H1 (cell line): ENCODE data around the gene IDH2. TPM values are rescaled to one million over a fixed set of nuclear protein-coding genes. Genes with fewer than 3 reads are reported as not detected.
A peak's percentile ranks its signal among the peaks of the same experiment; 100 is the strongest.

ENCODE experiments used
- CTCF ChIA-PET: fragments of 300-600 bp; sonication (Branson Sonifier 250); formaldehyde crosslinking; loops from one replicate; lab custom pipeline; 2021; ENCODE audit not compliant: partially characterized antibody; lab: Charles Lee
- POLR2A ChIA-PET: fragments of 300-600 bp; sonication (Branson Sonifier 250); formaldehyde crosslinking; loops from one replicate; lab custom pipeline; 2021; ENCODE audit warnings: inconsistent platforms; ENCODE audit not compliant: partially characterized antibody; lab: Charles Lee
- DNase-seq, 2 experiments: peaks; one replicate each; pipeline versions ENCODE4 v3.0.0 to v3.0.0-alpha.2; 2010 to 2022; ENCODE audit warnings: low spot score in 2 of 2, low read depth in 1 of 2, mixed read lengths in 1 of 2
- FAIRE-seq: peaks from 2 replicates; lab custom pipeline; 2011; peaks lifted over from hg19 to GRCh38; lab: Jason Lieb, UNC
- H2AFZ ChIP-seq: 2 replicates; pipeline ENCODE4 v1.8.1; 2012; ENCODE audit warnings: low read length, inconsistent platforms
- H2AK5ac ChIP-seq: 2 replicates; pipeline ENCODE4 v1.6.1; 2013; ENCODE audit warnings: low read depth, low read length
- H2BK120ac ChIP-seq: replicated peaks from 2 replicates; pipeline ENCODE3; 2013; ENCODE audit warnings: low read depth, low read length, inconsistent platforms
- H2BK12ac ChIP-seq: 2 replicates; pipeline ENCODE4 v1.6.1; 2013; ENCODE audit warnings: low read depth, low read length
- H2BK15ac ChIP-seq: 2 replicates; pipeline ENCODE4 v1.6.1; 2013; ENCODE audit warnings: low read length
- H2BK20ac ChIP-seq: 2 replicates; pipeline ENCODE4 v1.6.1; 2013; ENCODE audit warnings: low read length
- H2BK5ac ChIP-seq: 2 replicates; pipeline ENCODE4 v1.6.1; 2013; ENCODE audit warnings: low read depth, low read length
- H3K14ac ChIP-seq: 2 replicates; pipeline ENCODE4 v1.6.1; 2013; ENCODE audit warnings: inconsistent platforms; ENCODE audit not compliant: insufficient read length
- H3K18ac ChIP-seq: 2 replicates; pipeline ENCODE4 v1.6.1; 2013; ENCODE audit warnings: low read length; ENCODE audit errors: extremely low read depth
- H3K23ac ChIP-seq: 2 replicates; pipeline ENCODE4 v1.6.1; 2013; ENCODE audit warnings: inconsistent platforms; ENCODE audit not compliant: insufficient read length
- H3K23me2 ChIP-seq: 2 replicates; pipeline ENCODE4 v1.6.1; 2013; ENCODE audit warnings: low read depth, low read length
- H3K27ac ChIP-seq: 2 replicates; pipeline ENCODE4 v1.6.1; 2011; ENCODE audit warnings: low read depth, low read length, inconsistent platforms
- H3K27me3 ChIP-seq, 4 experiments: replicated peaks in 1 of 4; 1 replicate in 1 of 4; 2 replicates in 3 of 4; pipeline versions ENCODE4 v1.6.1 to v1.8.1; 2011 to 2013; ENCODE audit warnings: low read length in 3 of 4, mild to moderate bottlenecking in 3 of 4, inconsistent platforms in 2 of 4, mixed read lengths in 2 of 4, moderate library complexity in 1 of 4; ENCODE audit not compliant: control insufficient read depth in 3 of 4, insufficient read depth in 3 of 4; ENCODE audit errors: extremely low read depth in 1 of 4
- H3K36me3 ChIP-seq, 4 experiments: 2 replicates each; pipeline versions ENCODE4 v1.6.1 to v1.8.1; 2011 to 2013; ENCODE audit warnings: mild to moderate bottlenecking in 4 of 4, low read length in 3 of 4, moderate library complexity in 2 of 4, control low read depth in 1 of 4, inconsistent platforms in 1 of 4; ENCODE audit not compliant: insufficient read depth in 4 of 4, control insufficient read depth in 2 of 4
- H3K4ac ChIP-seq: replicated peaks from 2 replicates; pipeline ENCODE3; 2013; ENCODE audit warnings: low read length, low read depth, mixed read lengths, inconsistent platforms; ENCODE audit not compliant: insufficient read length
- H3K4me1 ChIP-seq, 4 experiments: replicated peaks in 1 of 4; 1 replicate in 1 of 4; 2 replicates in 3 of 4; pipeline versions ENCODE4 v1.6.1 to v1.8.1; 2011 to 2013; ENCODE audit warnings: low read length in 3 of 4, inconsistent platforms in 2 of 4, mixed read lengths in 1 of 4; ENCODE audit not compliant: insufficient read depth in 4 of 4, control insufficient read depth in 3 of 4
- H3K4me2 ChIP-seq, 2 experiments: 2 replicates each; pipeline versions ENCODE4 v1.6.1 to v1.8.1; 2011 to 2013; ENCODE audit warnings: low read depth in 2 of 2, low read length in 2 of 2, control low read depth in 1 of 2, inconsistent platforms in 1 of 2, mild to moderate bottlenecking in 1 of 2; ENCODE audit not compliant: insufficient read depth in 1 of 2
- H3K4me3 ChIP-seq, 4 experiments: fragments of 200-600, 300-600 bp in 1 of 4; sonication (generic), shearing (Covaris generic), sonication (Bioruptor Twin) in 1 of 4; 2 replicates each; pipeline versions ENCODE4 v1.5.1 to v1.8.1; 2011 to 2016; ENCODE audit warnings: low read length in 4 of 4, low read depth in 3 of 4, control low read depth in 2 of 4, inconsistent platforms in 2 of 4, mild to moderate bottlenecking in 2 of 4, mixed read lengths in 1 of 4, moderate library complexity in 1 of 4; ENCODE audit not compliant: insufficient read depth in 2 of 4; ENCODE audit errors: extremely low read depth in 1 of 4
- H3K56ac ChIP-seq: replicated peaks from 2 replicates; pipeline ENCODE3; 2013; ENCODE audit warnings: low read depth, mild to moderate bottlenecking, mixed read lengths, low read length, inconsistent platforms; ENCODE audit not compliant: insufficient read length
- H3K79me1 ChIP-seq: 2 replicates; pipeline ENCODE4 v1.6.1; 2013; ENCODE audit warnings: low read depth, low read length, control low read depth
- H3K79me2 ChIP-seq, 2 experiments: 2 replicates each; pipeline versions ENCODE4 v1.6.1 to v1.8.1; 2012 to 2013; ENCODE audit warnings: low read length in 2 of 2, mild to moderate bottlenecking in 2 of 2, inconsistent platforms in 1 of 2; ENCODE audit not compliant: insufficient read depth in 2 of 2, control insufficient read depth in 1 of 2
- H3K9ac ChIP-seq, 4 experiments: replicated peaks in 1 of 4; 1 replicate in 1 of 4; 2 replicates in 3 of 4; pipeline versions ENCODE4 v1.6.1 to v1.8.1; 2011 to 2013; ENCODE audit warnings: low read depth in 3 of 4, low read length in 3 of 4, control low read depth in 2 of 4, mild to moderate bottlenecking in 2 of 4, moderate library complexity in 2 of 4, inconsistent platforms in 1 of 4; ENCODE audit errors: extremely low read depth in 1 of 4
- H3K9me3 ChIP-seq, 2 experiments: 2 replicates each; pipeline versions ENCODE4 v1.6.1 to v1.8.1; 2012 to 2013; ENCODE audit warnings: mild to moderate bottlenecking in 2 of 2, moderate library complexity in 2 of 2, control low read depth in 1 of 2, inconsistent platforms in 1 of 2, low read depth in 1 of 2, low read length in 1 of 2, mixed read lengths in 1 of 2; ENCODE audit not compliant: insufficient read depth in 2 of 2
- H4K20me1 ChIP-seq, 2 experiments: replicated peaks in 1 of 2; 2 replicates each; pipeline versions ENCODE3 to v1.8.1; 2011 to 2013; ENCODE audit warnings: inconsistent platforms in 2 of 2, low read length in 2 of 2, mild to moderate bottlenecking in 1 of 2; ENCODE audit not compliant: insufficient read depth in 2 of 2, control insufficient read depth in 1 of 2
- H4K5ac ChIP-seq: 2 replicates; pipeline ENCODE4 v1.6.1; 2013; ENCODE audit warnings: low read length, low read depth, mixed read lengths, inconsistent platforms; ENCODE audit not compliant: insufficient read length
- H4K8ac ChIP-seq: 2 replicates; pipeline ENCODE4 v1.8.0; 2013; ENCODE audit warnings: mild to moderate bottlenecking, moderate library complexity, low read length, inconsistent platforms; ENCODE audit not compliant: insufficient read depth; ENCODE audit errors: extremely low read depth
- H4K91ac ChIP-seq: replicated peaks from 2 replicates; pipeline ENCODE3; 2013; ENCODE audit warnings: low read length, mixed read lengths, inconsistent platforms; ENCODE audit not compliant: insufficient read length
- ASH2L ChIP-seq: fragments of 200-600, 300-600 bp; sonication (generic); IDR thresholded peaks from one replicate; pipeline ENCODE4 v1.7.1; 2017; ENCODE audit warnings: low read length
- CREB1 ChIP-seq: IDR thresholded peaks from 2 replicates; pipeline ENCODE4 v1.6.1; 2012; ENCODE audit warnings: inconsistent platforms
- KDM1A ChIP-seq: fragments of 200-600, 300-600 bp; sonication (generic); IDR thresholded peaks from 2 replicates; pipeline ENCODE4 v1.7.1; 2016; ENCODE audit warnings: mild to moderate bottlenecking, low read length, borderline replicate concordance
- SRF ChIP-seq: IDR thresholded peaks from 2 replicates; pipeline ENCODE4 v1.6.1; 2011; ENCODE audit warnings: mild to moderate bottlenecking, low read depth, low read length, moderate library complexity
- WGBS, 2 experiments: shearing (Covaris generic) in 1 of 2; methylation state at CpG; one replicate each; pipeline versions ENCODE4 v1.1.6 to v1.1.7; 2013 to 2015; ENCODE audit warnings: low lambda C conversion rate in 2 of 2, mixed read lengths in 2 of 2, inconsistent platforms in 1 of 2, low coverage in 1 of 2, missing lambda C conversion rate in 1 of 2; ENCODE audit not compliant: insufficient replicate concordance in 2 of 2, insufficient coverage in 1 of 2, insufficient read length in 1 of 2; ENCODE audit errors: extremely low coverage in 1 of 2, missing lambda C conversion rate in 1 of 2; 5-methylcytosine and 5-hydroxymethylcytosine counted together
- polyA plus RNA-seq, 7 experiments: library from polyadenylated mRNA; depleted of rRNA in 3 of 7; stranded (reverse) in 5 of 7; unstranded in 2 of 7; fragments of >200 nt in 5 of 7; fragments of 200-250 nt in 2 of 7; gene quantifications; 1 replicate in 5 of 7; 2 replicates in 1 of 7; 4 replicates in 1 of 7; pipeline versions ENCODE4 v1.2.1 to v1.2.3, GENCODE V29; 2011 to 2013; ENCODE audit warnings: missing spikeins in 2 of 7, mixed read lengths in 2 of 7
- total RNA-seq: library from RNA; stranded (reverse); fragmentation: NEBNext Ultra II Directional; extraction: Animal tissue kit (Norgen Biotek cat#: 25700); gene quantifications from 2 replicates; pipeline ENCODE4 v1.2.1, GENCODE V29; 2021

IDH2 gene
- total and polyA plus RNA-seq, 2 of the 8 experiments (the other 6 are each of a cell fraction or from before 2014, with no cell fraction given), result 64.2 to 84.6 TPM

- Histone ChIP-seq H3K56ac (no peak overlapping the region), H3K23me2 (no peaks in the 10 kb centered on the region), H3K9ac (no peak overlapping the region), H4K20me1 (no peaks in the 10 kb centered on the region), H2BK5ac (no peak overlapping the region), H2AFZ (no peak overlapping the region), H2BK12ac (no peak overlapping the region), H3K79me2 (no peaks in the 10 kb centered on the region), H3K14ac (no peak overlapping the region), H3K4ac (no peak overlapping the region), H3K4me1 (peaks cover 0 to 2% (median under 1%) of the 10 kb centered on the region in 4 experiments; a peak in 1 of 7 replicates), H2AK5ac (no peak overlapping the region), H2BK15ac (no peak overlapping the region), H3K79me1 (no peaks in the 10 kb centered on the region), H3K27ac (no peak overlapping the region), H3K27me3 (no peaks in the 10 kb centered on the region), H3K4me3 (no peak overlapping the region), H4K91ac (no peak overlapping the region), H2BK20ac (no peak overlapping the region), H3K36me3 (no peaks in the 10 kb centered on the region), H3K9me3 (no peaks in the 10 kb centered on the region), H3K4me2 (no peak overlapping the region), H4K5ac (no peak overlapping the region), H3K23ac (no peak overlapping the region), H3K18ac (no peak overlapping the region), H4K8ac (no peak overlapping the region), H2BK120ac (no peak overlapping the region)
- ChIA-PET POLR2A (interaction anchor here (1.2 kb wide), 1 partner anchor 30 kb away, joined by 7 read pairs; the partner anchor contains the start of gene IDH2), CTCF (interaction anchor here (1.4 to 1.5 kb wide), 3 partner anchors 12 to 102 kb away, joined by 3 to 4 read pairs (median 3); partner anchors contain the start of genes CIB1 and GDPGP1)
- FAIRE-seq (no peak), DNase-seq (no peak)
- TF ChIP-seq KDM1A (no peak), SRF (peak; percentile 56), ASH2L (no peak), CREB1 (no peak)
- WGBS, 2 experiments, result 97% methylated on average over 2 of the region's 2 CpGs; no CpG with 5 or more reads in 1 of the 2 experiments
Observed at GRCh38 chr15:90131848-90132247, 29.6 kb upstream of the IDH2 start.
